Spleen (tissue), 7 donors: ENCODE measurements around the gene SRGAP2B.
"Not testable (repeated sequence)": the region's sequence is repeated elsewhere in the genome, so short reads cannot be mapped to it uniquely, and the experiment has no call there.

ENCODE experiments used
- POLR2AphosphoS5 ChIP-seq, 3 donors: sonication (generic); formaldehyde crosslinking; IDR thresholded peaks; one replicate each; pipeline ENCODE4 v1.5.1; 2017; ENCODE audit warnings: antibody characterized with exemption in 3 of 3
- TF ChIP-seq, protein P1 (sequence below), 11 experiments: fragments of 200-600 bp in 7 of 11; fragments of 450-650 bp in 4 of 11; sonication (generic) in 4 of 11; IDR thresholded peaks in 8 of 11; conservative IDR thresholded peaks in 3 of 11; 1 replicate in 7 of 11; 2 replicates in 4 of 11; pipeline versions ENCODE4 v1.4.0 to v1.8.0; 2016 to 2021; ENCODE audit warnings: antibody characterized with exemption in 11 of 11, inconsistent platforms in 4 of 11, mild to moderate bottlenecking in 1 of 11
- donor health status: DM: no; HTN: no; CAD: no; lungs with moderate emphysema.
- donor health status: DM: no; HTN: no; CAD: no.
- donor health status: DM: no; HTN: no; CAD: no.

DNA sequence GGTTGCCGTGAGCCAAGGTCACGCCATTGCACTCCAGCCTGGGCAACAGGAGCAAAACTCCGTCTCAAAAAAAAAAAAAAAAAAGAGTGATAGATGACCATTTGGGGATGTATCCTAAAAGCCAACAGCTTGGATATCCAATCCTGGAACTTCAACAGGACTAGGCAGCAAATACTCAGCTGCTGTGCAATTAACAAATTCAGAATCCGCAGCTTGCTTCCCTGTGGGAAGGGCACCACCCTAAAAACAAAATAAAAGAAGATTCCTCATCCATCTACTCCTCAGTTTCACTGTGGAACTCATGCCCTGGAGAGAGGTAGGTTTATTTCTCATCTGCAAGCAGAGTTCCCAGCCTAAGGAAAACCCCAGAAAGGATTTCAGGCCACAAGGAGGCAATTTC, 73.4 kb downstream of the SRGAP2B start:
- TF ChIP-seq POLR2AphosphoS5 (IDR thresholded peaks at IDR 0.05) = not testable (repeated sequence)
- TF ChIP-seq, protein P1, sequence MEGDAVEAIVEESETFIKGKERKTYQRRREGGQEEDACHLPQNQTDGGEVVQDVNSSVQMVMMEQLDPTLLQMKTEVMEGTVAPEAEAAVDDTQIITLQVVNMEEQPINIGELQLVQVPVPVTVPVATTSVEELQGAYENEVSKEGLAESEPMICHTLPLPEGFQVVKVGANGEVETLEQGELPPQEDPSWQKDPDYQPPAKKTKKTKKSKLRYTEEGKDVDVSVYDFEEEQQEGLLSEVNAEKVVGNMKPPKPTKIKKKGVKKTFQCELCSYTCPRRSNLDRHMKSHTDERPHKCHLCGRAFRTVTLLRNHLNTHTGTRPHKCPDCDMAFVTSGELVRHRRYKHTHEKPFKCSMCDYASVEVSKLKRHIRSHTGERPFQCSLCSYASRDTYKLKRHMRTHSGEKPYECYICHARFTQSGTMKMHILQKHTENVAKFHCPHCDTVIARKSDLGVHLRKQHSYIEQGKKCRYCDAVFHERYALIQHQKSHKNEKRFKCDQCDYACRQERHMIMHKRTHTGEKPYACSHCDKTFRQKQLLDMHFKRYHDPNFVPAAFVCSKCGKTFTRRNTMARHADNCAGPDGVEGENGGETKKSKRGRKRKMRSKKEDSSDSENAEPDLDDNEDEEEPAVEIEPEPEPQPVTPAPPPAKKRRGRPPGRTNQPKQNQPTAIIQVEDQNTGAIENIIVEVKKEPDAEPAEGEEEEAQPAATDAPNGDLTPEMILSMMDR (IDR thresholded peaks at IDR 0.05 in 8 of 11, conservative IDR thresholded peaks at IDR 0.05 in 3 of 11) = not testable (repeated sequence)
